ENCODE results near the gene S100A11. TPM values are rescaled to one million over a fixed set of nuclear protein-coding genes. Genes with fewer than 3 reads are reported as not detected.
A peak's percentile ranks its signal among the peaks of the same experiment; 100 is the strongest.

The S100A11 gene
- total RNA-seq, 1 donor from 2014 or later = 4.4 TPM

- Mint-ChIP-seq H3K36me3 (no peaks in the 10 kb centered on the region), H3K27ac (no peak overlapping the region), H3K4me1 (peaks cover 15% of the 10 kb centered on the region), H3K9me3 (no peaks in the 10 kb centered on the region), H3K4me3 (no peak overlapping the region), H3K27me3 (ENCODE audit: insufficient read depth, low read depth) (peaks cover 31% of the 10 kb centered on the region)
- DNase-seq (ENCODE audit: low spot score) = no peak
- peaks cover 28% of the 10 kb centered on the region for H4K20me1 ChIP-seq (ENCODE audit: low read depth)
- H3K4me3 ChIP-seq = no peak overlapping the region
- H3K9me3 ChIP-seq (ENCODE audit: low read depth) = no peaks in the 10 kb centered on the region
- no peaks in the 10 kb centered on the region for H3K79me2 ChIP-seq (ENCODE audit: low read depth)
- H3K9ac ChIP-seq = no peak overlapping the region
- H3K27ac ChIP-seq = no peak overlapping the region
- H3K36me3 ChIP-seq = no peaks in the 10 kb centered on the region
- H2AFZ ChIP-seq (replicated peaks) = no peak overlapping the region
- H3K4me1 ChIP-seq = peaks cover 12% of the 10 kb centered on the region
- H3F3A ChIP-seq (ENCODE audit: low read depth) = peaks cover 35% of the 10 kb centered on the region
- peaks cover 77% of the 10 kb centered on the region for H3K27me3 ChIP-seq
- no peak for TF ChIP-seq EZH2 (IDR thresholded peaks at IDR 0.05)
- TF ChIP-seq CTCF (IDR thresholded peaks at IDR 0.05) = no peak
- TF ChIP-seq EZH2phosphoT487 (IDR thresholded peaks at IDR 0.05) = no peak
- H3K4me2 ChIP-seq = no peak overlapping the region
These were observed 39.6 kb downstream of the S100A11 start for GRCh38 chr1:151997284-151997570.

GRCh38 chr1:151995774-151996173, 41.0 kb downstream of the S100A11 start:
- Mint-ChIP-seq H3K9me3 (no peaks in the 10 kb centered on the region), H3K36me3 (no peaks in the 10 kb centered on the region), H3K4me1 (peaks cover 19% of the 10 kb centered on the region), H3K27me3 (ENCODE audit: insufficient read depth, low read depth) (peaks cover 42% of the 10 kb centered on the region), H3K4me3 (no peak overlapping the region), H3K27ac (no peak overlapping the region)
- no peak overlapping the region for H2AFZ ChIP-seq (replicated peaks)
- H3K9me3 ChIP-seq (ENCODE audit: low read depth) = no peaks in the 10 kb centered on the region
- H3K4me2 ChIP-seq = no peak overlapping the region
- TF ChIP-seq CTCF (IDR thresholded peaks at IDR 0.05) (no peak), EZH2phosphoT487 (IDR thresholded peaks at IDR 0.05) (no peak), EZH2 (IDR thresholded peaks at IDR 0.05) (no peak)
- H3K4me1 ChIP-seq = peaks cover 12% of the 10 kb centered on the region
- peaks cover 88% of the 10 kb centered on the region for H3K27me3 ChIP-seq
- H3K4me3 ChIP-seq = no peak overlapping the region
- peaks cover 38% of the 10 kb centered on the region for H3F3A ChIP-seq (ENCODE audit: low read depth)
- H3K36me3 ChIP-seq = no peaks in the 10 kb centered on the region
- peaks cover 36% of the 10 kb centered on the region for H4K20me1 ChIP-seq (ENCODE audit: low read depth)
- DNase-seq (ENCODE audit: low spot score) = no peak
- no peak overlapping the region for H3K9ac ChIP-seq
- no peaks in the 10 kb centered on the region for H3K79me2 ChIP-seq (ENCODE audit: low read depth)
- H3K27ac ChIP-seq = no peak overlapping the region

GRCh38 chr1:151994956-151995355, 41.8 kb downstream of the S100A11 start:
- Mint-ChIP-seq H3K27ac (no peak overlapping the region), H3K4me3 (peak overlapping the region; percentile 66), H3K9me3 (no peaks in the 10 kb centered on the region), H3K36me3 (no peaks in the 10 kb centered on the region), H3K4me1 (peaks cover 19% of the 10 kb centered on the region), H3K27me3 (ENCODE audit: insufficient read depth, low read depth) (peaks cover 40% of the 10 kb centered on the region)
- H3K4me1 ChIP-seq = peaks cover 12% of the 10 kb centered on the region
- no peak overlapping the region for H3K4me2 ChIP-seq
- H3K9ac ChIP-seq = no peak overlapping the region
- no peak overlapping the region for H2AFZ ChIP-seq (replicated peaks)
- no peaks in the 10 kb centered on the region for H3K9me3 ChIP-seq (ENCODE audit: low read depth)
- peaks cover 38% of the 10 kb centered on the region for H4K20me1 ChIP-seq (ENCODE audit: low read depth)
- peaks cover 96% of the 10 kb centered on the region for H3K27me3 ChIP-seq
- peaks cover 38% of the 10 kb centered on the region for H3F3A ChIP-seq (ENCODE audit: low read depth)
- H3K79me2 ChIP-seq (ENCODE audit: low read depth) = no peaks in the 10 kb centered on the region
- DNase-seq (ENCODE audit: low spot score) = peak; percentile 12
- TF ChIP-seq EZH2phosphoT487 (IDR thresholded peaks at IDR 0.05) = no peak
- no peak for TF ChIP-seq CTCF (IDR thresholded peaks at IDR 0.05)
- TF ChIP-seq EZH2 (IDR thresholded peaks at IDR 0.05) = no peak
- H3K36me3 ChIP-seq = no peaks in the 10 kb centered on the region
- no peak overlapping the region for H3K27ac ChIP-seq
- H3K4me3 ChIP-seq = no peak overlapping the region
